Kidney (tissue), 14 donors: ENCODE data around the gene PXN. TPM values are rescaled to one million over a fixed set of nuclear protein-coding genes. Genes with fewer than 3 reads are reported as not detected.

Experiments used
- DNase-seq, 5 donors: peaks; one replicate each; pipeline ENCODE4 v3.0.0-alpha.2; 2013 to 2020
- FAIRE-seq: peaks from 2 replicates; lab custom pipeline; 2012; peaks lifted over from hg19 to GRCh38; lab: Jason Lieb, UNC
- H3K27ac ChIP-seq, 2 donors: one replicate each; pipeline ENCODE4 v1.7.0; 2013; ENCODE audit warnings: low read depth in 2 of 2, low read length in 2 of 2, inconsistent platforms in 1 of 2
- H3K27me3 ChIP-seq: one replicate; pipeline ENCODE4 v1.7.1; 2013; ENCODE audit warnings: low read length, inconsistent platforms; ENCODE audit not compliant: control insufficient read depth, insufficient read depth
- H3K36me3 ChIP-seq, 3 donors: one replicate each; pipeline versions ENCODE4 v1.7.0 to v1.7.1; 2013; ENCODE audit warnings: low read length in 3 of 3, control low read depth in 1 of 3, inconsistent platforms in 1 of 3; ENCODE audit not compliant: insufficient read depth in 3 of 3, control insufficient read depth in 2 of 3
- H3K4me1 ChIP-seq, 3 donors: one replicate each; pipeline versions ENCODE4 v1.7.0 to v1.7.1; 2013; ENCODE audit warnings: low read length in 3 of 3, inconsistent platforms in 1 of 3, low read depth in 1 of 3; ENCODE audit not compliant: control insufficient read depth in 2 of 3, insufficient read depth in 2 of 3
- H3K4me3 ChIP-seq, 3 donors: one replicate each; pipeline versions ENCODE4 v1.7.0 to v1.8.1; 2013; ENCODE audit warnings: low read length in 3 of 3, control low read depth in 1 of 3, inconsistent platforms in 1 of 3
- H3K9ac ChIP-seq, 3 donors: one replicate each; pipeline versions ENCODE4 v1.7.0 to v1.7.1; 2013; ENCODE audit warnings: low read length in 3 of 3, control low read depth in 1 of 3, inconsistent platforms in 1 of 3
- H3K9me3 ChIP-seq, 3 donors: one replicate each; pipeline versions ENCODE4 v1.7.0 to v1.7.1; 2013; ENCODE audit warnings: low read length in 3 of 3, control low read depth in 1 of 3, inconsistent platforms in 1 of 3; ENCODE audit not compliant: control insufficient read depth in 2 of 3, insufficient read depth in 1 of 3
- intact Hi-C: fragments of 100-400 bp; cut with DNase I; formaldehyde crosslinking; loops from one replicate; pipeline ENCODE4 v1.11.1; 2022
- polyA plus RNA-seq: library from polyadenylated mRNA; stranded (reverse); fragments of 350-450 nt; fragmentation: Illumina TruSeq; extraction: RNeasy Lipid Tissue Mini Kit (QIAGEN cat#74804); gene quantifications from one replicate; pipeline ENCODE4 v1.2.3, GENCODE V29; 2014; ENCODE audit warnings: low read depth, low replicate concordance; ENCODE audit not compliant: insufficient read depth
- total RNA-seq: library from RNA; stranded (reverse); fragmentation: NEBNext Ultra II Directional; extraction: Animal tissue kit (Norgen Biotek cat#: 25700); gene quantifications from one replicate; pipeline ENCODE4 v1.2.1, GENCODE V29; 2021
- TF ChIP-seq, protein P1 (sequence below): IDR thresholded peaks from 3 replicates; pipeline ENCODE4 v1.5.1; 2012; ENCODE audit warnings: mild to moderate bottlenecking, moderate library complexity, borderline replicate concordance; ENCODE audit not compliant: insufficient read depth; ENCODE audit errors: extremely low read depth
- donor health status: control.
- donor health status: control.
- donor health status: control.
- donor health status: control.
- donor health status: control.
- donor health status: DM: yes; HTN: yes; CAD: no.
- donor health status: Normal renal cell carcinoma (clear cell type).

PXN gene
- total and polyA plus RNA-seq, 2 donors from 2014 or later: 57.1 to 133 TPM

GRCh38 chr12:120240495-120240833, 25.1 kb downstream of the PXN start:
- Histone ChIP-seq H3K27me3 (no peaks in the 10 kb centered on the region), H3K9me3 (no peaks in the 10 kb centered on the region), H3K27ac (peak overlapping the region; percentile 34 to 52), H3K4me3 (no peak overlapping the region), H3K9ac (no peak overlapping the region), H3K36me3 (no peaks in the 10 kb centered on the region), H3K4me1 (peaks cover 5 to 74% (median 57%) of the 10 kb centered on the region in 3 donors)
- FAIRE-seq: no peak
- peak in 1 of 5 donors; percentile 61 for DNase-seq
- TF ChIP-seq, protein P1, sequence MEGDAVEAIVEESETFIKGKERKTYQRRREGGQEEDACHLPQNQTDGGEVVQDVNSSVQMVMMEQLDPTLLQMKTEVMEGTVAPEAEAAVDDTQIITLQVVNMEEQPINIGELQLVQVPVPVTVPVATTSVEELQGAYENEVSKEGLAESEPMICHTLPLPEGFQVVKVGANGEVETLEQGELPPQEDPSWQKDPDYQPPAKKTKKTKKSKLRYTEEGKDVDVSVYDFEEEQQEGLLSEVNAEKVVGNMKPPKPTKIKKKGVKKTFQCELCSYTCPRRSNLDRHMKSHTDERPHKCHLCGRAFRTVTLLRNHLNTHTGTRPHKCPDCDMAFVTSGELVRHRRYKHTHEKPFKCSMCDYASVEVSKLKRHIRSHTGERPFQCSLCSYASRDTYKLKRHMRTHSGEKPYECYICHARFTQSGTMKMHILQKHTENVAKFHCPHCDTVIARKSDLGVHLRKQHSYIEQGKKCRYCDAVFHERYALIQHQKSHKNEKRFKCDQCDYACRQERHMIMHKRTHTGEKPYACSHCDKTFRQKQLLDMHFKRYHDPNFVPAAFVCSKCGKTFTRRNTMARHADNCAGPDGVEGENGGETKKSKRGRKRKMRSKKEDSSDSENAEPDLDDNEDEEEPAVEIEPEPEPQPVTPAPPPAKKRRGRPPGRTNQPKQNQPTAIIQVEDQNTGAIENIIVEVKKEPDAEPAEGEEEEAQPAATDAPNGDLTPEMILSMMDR: no peak
- intact Hi-C loops: no loop called here

DNA sequence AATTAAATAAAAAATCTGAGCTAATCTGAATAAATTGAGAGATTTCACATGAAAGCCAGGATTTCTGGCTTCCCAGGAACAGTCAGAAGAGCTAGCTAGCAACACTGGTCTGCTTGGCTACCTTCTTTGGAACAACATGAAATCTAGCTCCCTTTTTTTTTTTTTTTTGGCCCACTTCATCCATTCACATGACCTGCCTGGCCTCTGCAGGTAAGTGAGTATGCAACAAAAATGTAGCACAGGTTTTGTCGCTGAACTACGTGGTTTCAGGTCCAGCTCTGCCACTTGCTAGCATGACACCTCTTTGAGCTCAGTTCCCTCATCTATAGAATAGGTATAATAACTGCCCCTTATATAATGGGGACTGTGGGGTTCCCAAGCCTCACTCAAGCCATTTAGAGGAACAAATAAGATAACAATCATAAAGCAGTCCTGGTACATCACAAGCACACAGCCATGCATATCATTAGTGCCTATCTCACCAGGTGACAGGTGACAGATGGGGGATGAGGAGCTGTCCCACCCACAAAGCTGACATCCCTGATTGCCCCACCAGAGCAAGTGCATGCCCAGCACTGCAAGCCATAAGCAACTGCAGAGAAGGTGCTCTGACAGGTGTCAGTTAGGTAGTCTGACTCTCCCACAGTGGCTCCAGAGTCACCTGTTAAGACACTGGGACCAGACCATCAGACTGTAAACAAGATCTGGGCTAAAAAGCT, 25.6 kb downstream of the PXN start:
- H3K27me3 ChIP-seq: no peaks in the 10 kb centered on the region
- intact Hi-C loops: no loop called here
- H3K9ac ChIP-seq: no peak overlapping the region
- H3K27ac ChIP-seq: peak overlapping the region; percentile 5 to 52
- no peaks in the 10 kb centered on the region for H3K9me3 ChIP-seq
- peaks cover 5 to 76% (median 60%) of the 10 kb centered on the region in 3 donors for H3K4me1 ChIP-seq
- H3K4me3 ChIP-seq: no peak overlapping the region
- DNase-seq (peak in 1 of 5 donors; percentile 10), FAIRE-seq (no peak)
- no peaks in the 10 kb centered on the region for H3K36me3 ChIP-seq
- TF ChIP-seq, protein P1: no peak

DNA sequence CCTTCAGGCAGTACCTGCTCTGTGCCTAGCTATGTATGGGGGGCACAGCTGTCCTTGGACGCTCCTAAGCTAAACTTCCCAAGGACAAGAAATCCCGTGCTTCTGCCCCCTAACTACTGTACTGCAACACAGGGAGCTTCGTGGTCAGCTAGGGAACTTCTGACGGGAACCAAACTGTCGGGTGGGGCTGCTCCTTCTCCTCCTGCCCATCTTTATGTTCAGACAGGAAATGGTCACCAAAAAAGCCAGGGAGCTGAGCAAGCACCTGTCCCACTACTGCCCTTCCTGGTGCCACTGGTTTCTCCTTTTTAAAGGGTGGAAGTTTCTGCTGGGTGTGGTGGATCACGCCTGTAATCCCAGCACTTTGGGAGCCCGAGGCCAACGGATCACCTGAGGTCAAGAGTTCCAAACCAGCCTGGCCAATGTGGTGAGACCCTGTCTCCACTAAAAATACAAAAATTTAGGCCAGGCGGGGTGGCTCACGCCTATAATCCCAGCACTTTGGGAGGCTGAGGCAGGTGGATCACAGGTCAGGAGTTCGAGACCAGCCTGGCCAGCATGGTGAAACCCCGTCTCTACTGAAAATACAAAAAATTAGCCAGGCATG, 26.6 kb downstream of the PXN start:
- Histone ChIP-seq H3K27ac (peak overlapping the region; percentile 18 to 39), H3K27me3 (no peaks in the 10 kb centered on the region), H3K36me3 (no peaks in the 10 kb centered on the region), H3K9me3 (no peaks in the 10 kb centered on the region), H3K4me1 (peaks cover 8 to 85% (median 64%) of the 10 kb centered on the region in 3 donors), H3K4me3 (no peak overlapping the region), H3K9ac (no peak overlapping the region)
- TF ChIP-seq, protein P1: no peak
- intact Hi-C loops: no loop called here
- DNase-seq: peak in 1 of 5 donors; percentile 56
- no peak for FAIRE-seq
